HFFc6 (cell line): ENCODE results near the gene SLC2A4RG. TPM values are rescaled to one million over a fixed set of nuclear protein-coding genes. Genes with fewer than 3 reads are reported as not detected.

Source experiments
- DNase-seq: peaks from one replicate; pipeline ENCODE4 v3.0.0-alpha.2; 2018
- H3K27ac Mint-ChIP-seq: 2 replicates; pipeline ENCODE4 v1.8.0; 2020; ENCODE audit warnings: mild to moderate bottlenecking, mixed read lengths
- H3K27me3 Mint-ChIP-seq: 2 replicates; pipeline ENCODE4 v1.8.0; 2021; ENCODE audit warnings: mild to moderate bottlenecking, moderate library complexity, mixed read lengths; ENCODE audit not compliant: insufficient read depth
- H3K36me3 Mint-ChIP-seq: 2 replicates; pipeline ENCODE4 v1.8.0; 2021; ENCODE audit warnings: low read depth, mixed read lengths
- H3K4me1 Mint-ChIP-seq: 2 replicates; pipeline ENCODE4 v1.8.0; 2020; ENCODE audit warnings: low read depth, mixed read lengths
- H3K4me3 Mint-ChIP-seq: 2 replicates; pipeline ENCODE4 v1.8.0; 2020; ENCODE audit warnings: mild to moderate bottlenecking, moderate library complexity, mixed read lengths
- H3K9me3 Mint-ChIP-seq: 2 replicates; pipeline ENCODE4 v1.8.0; 2020; ENCODE audit warnings: mild to moderate bottlenecking, mixed read lengths
- CTCF ChIP-seq: fragments of 200-600 bp; sonication (generic); IDR thresholded peaks from 2 replicates; pipeline ENCODE4 v1.5.0; 2021; ENCODE audit warnings: antibody characterized with exemption, mild to moderate bottlenecking
- total RNA-seq, 6 experiments: library from RNA; stranded (reverse); fragmentation: NEBNext Ultra II Directional; extraction: Animal tissue kit (Norgen Biotek cat#: 25700); gene quantifications; 2 replicates in 1 of 6; 3 replicates in 5 of 6; pipeline ENCODE4 v1.2.3, GENCODE V29; 2021

Gene SLC2A4RG
- total RNA-seq, 6 experiments from 2014 or later, result 89.6 to 122 (median 102) TPM

GRCh38 chr20:63782521-63782971 lies 43.0 kb downstream of the SLC2A4RG start:
- Mint-ChIP-seq H3K4me3 (no peak overlapping the region), H3K4me1 (peaks cover 8% of the 10 kb centered on the region), H3K27ac (no peak overlapping the region), H3K36me3 (no peaks in the 10 kb centered on the region), H3K9me3 (no peaks in the 10 kb centered on the region), H3K27me3 (no peaks in the 10 kb centered on the region; the same call in 1 of the 2 replicates)
- TF ChIP-seq CTCF, result no peak
- DNase-seq, result no peak

DNA sequence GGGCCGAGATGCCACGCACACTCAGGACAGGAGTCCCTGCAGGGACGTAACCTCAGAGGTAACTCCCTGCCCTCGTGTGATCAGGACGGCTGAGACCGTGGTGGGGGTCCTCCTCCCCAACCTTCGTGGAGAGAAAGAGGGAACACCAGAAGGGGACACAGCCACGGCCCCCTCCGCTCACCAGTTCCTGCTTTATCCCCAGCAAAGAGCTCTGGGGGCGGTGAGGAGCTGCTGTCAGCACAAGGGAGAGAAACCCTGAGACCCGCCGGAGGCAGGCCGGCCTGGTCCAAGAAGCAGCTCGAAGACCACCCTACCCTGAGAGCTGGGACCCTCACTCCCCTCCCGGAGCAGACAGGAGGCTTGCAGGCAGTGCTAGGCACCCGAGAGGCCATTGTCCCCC lies 44.4 kb downstream of the SLC2A4RG start:
- DNase-seq, result no peak
- Mint-ChIP-seq H3K4me1 (no peaks in the 10 kb centered on the region), H3K36me3 (no peaks in the 10 kb centered on the region), H3K9me3 (no peaks in the 10 kb centered on the region), H3K4me3 (no peak overlapping the region), H3K27ac (no peak overlapping the region), H3K27me3 (no peaks in the 10 kb centered on the region; the same call in 1 of the 2 replicates)
- no peak for TF ChIP-seq CTCF

GRCh38 chr20:63785691-63786131 lies 46.1 kb downstream of the SLC2A4RG start:
- no peak for DNase-seq

GRCh38 chr20:63787302-63787701 lies 47.7 kb downstream of the SLC2A4RG start:
- H3K4me1 Mint-ChIP-seq, result no peaks in the 10 kb centered on the region
- DNase-seq, result no peak
- TF ChIP-seq CTCF, result no peak
- H3K4me3 Mint-ChIP-seq, result no peak overlapping the region
- no peaks in the 10 kb centered on the region; the same call in none of the 2 replicates for H3K27me3 Mint-ChIP-seq
- no peak overlapping the region for H3K27ac Mint-ChIP-seq
- no peaks in the 10 kb centered on the region for H3K9me3 Mint-ChIP-seq
- H3K36me3 Mint-ChIP-seq, result no peaks in the 10 kb centered on the region

More at GRCh38 chr20:63785691-63786131, 46.1 kb downstream of the SLC2A4RG start:
- TF ChIP-seq CTCF, result no peak
- Mint-ChIP-seq H3K27me3 (no peaks in the 10 kb centered on the region; the same call in 1 of the 2 replicates), H3K9me3 (no peaks in the 10 kb centered on the region), H3K4me3 (no peak overlapping the region), H3K36me3 (no peaks in the 10 kb centered on the region), H3K4me1 (no peaks in the 10 kb centered on the region), H3K27ac (no peak overlapping the region)

DNA sequence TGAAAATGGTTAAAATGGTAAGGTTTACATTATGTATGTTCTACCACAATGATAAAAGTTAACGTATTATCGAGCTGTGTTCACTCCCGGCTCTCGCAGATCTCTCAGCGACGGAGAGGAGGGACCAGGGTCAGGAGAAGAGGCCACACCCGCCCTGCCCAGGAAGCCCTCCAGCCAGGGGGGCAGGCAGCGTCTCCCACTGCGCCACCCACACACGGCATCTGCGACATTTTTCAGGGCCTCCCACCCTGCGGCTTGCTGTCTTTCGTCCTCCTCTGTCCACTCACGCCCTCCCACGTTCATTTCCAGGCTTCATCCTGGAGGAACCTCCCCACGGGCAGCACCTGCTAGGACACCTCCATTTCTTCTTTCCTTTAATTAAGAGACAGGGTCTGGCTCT lies 48.2 kb downstream of the SLC2A4RG start:
- no peaks in the 10 kb centered on the region for H3K9me3 Mint-ChIP-seq
- no peak for TF ChIP-seq CTCF
- H3K4me1 Mint-ChIP-seq, result no peaks in the 10 kb centered on the region
- H3K27me3 Mint-ChIP-seq, result no peaks in the 10 kb centered on the region; the same call in none of the 2 replicates
- H3K27ac Mint-ChIP-seq, result no peak overlapping the region
- H3K36me3 Mint-ChIP-seq, result no peaks in the 10 kb centered on the region
- no peak overlapping the region for H3K4me3 Mint-ChIP-seq
- no peak for DNase-seq
